Muscle layer of duodenum (tissue), 2 donors: ENCODE results near the gene PACRG.

Source experiments
- H3K27ac ChIP-seq: one replicate; pipeline ENCODE4 v1.7.0; 2013; ENCODE audit warnings: mild to moderate bottlenecking, low read length
- H3K27me3 ChIP-seq: one replicate; pipeline ENCODE4 v1.7.0; 2013; ENCODE audit warnings: low read depth, mild to moderate bottlenecking, control low read depth, low read length
- H3K36me3 ChIP-seq, 2 donors: one replicate each; pipeline ENCODE4 v1.7.0; 2013; ENCODE audit warnings: low read length in 2 of 2, control low read depth in 1 of 2, mild to moderate bottlenecking in 1 of 2; ENCODE audit not compliant: insufficient read depth in 2 of 2, control insufficient read depth in 1 of 2
- H3K4me1 ChIP-seq, 2 donors: one replicate each; pipeline ENCODE4 v1.7.0; 2013; ENCODE audit warnings: low read length in 2 of 2, mild to moderate bottlenecking in 2 of 2, control low read depth in 1 of 2, moderate library complexity in 1 of 2; ENCODE audit not compliant: insufficient read depth in 2 of 2, control insufficient read depth in 1 of 2
- H3K4me3 ChIP-seq, 2 donors: one replicate each; pipeline ENCODE4 v1.7.0; 2013; ENCODE audit warnings: low read length in 2 of 2, low read depth in 1 of 2, mild to moderate bottlenecking in 1 of 2
- H3K9me3 ChIP-seq, 2 donors: one replicate each; pipeline ENCODE4 v1.7.0; 2013; ENCODE audit warnings: low read length in 2 of 2, control low read depth in 1 of 2, mild to moderate bottlenecking in 1 of 2; ENCODE audit not compliant: control insufficient read depth in 1 of 2
- donor health status: healthy.

PACRG gene

DNA sequence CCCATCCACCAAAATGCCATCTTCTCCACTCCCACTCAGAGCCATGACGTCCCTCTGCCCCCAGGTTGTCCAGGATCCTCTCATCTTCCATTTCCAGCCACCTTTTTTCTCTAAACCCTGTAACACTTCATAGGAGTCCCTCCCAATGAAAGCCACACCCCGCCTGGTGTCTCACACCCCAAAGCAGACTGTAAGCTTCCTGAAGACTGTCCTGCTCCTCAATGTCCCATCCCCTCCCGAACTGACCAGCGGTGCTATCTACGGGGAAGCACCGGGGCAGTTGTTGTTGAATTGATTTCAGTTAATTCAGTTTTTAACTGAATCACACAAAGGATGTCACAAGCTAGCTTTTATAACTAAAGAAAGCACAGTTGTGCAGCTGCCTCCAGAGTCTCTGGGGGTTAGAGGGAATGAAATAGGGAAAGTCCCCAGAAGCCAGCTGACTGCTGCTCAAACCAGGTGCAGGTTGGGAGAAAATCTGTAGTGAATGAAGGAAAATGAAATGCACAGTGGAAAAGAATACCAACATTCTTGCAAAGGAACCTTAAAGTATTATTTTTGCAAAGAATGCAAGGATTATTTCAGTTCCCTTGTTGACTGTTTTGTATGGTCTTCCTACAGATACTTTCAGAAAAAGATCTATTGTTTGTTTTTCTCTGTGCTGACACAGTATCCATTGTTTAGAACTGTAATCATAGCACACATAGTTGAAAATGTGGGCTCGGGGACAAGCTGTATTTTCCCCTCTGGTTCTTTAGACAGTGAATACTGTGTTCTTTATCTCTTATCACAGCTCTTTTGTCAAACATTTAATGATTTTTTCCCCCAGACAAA is 464.1 kb downstream of the PACRG start:
- Histone ChIP-seq H3K27ac (no peak overlapping the region), H3K27me3 (no peaks in the 10 kb centered on the region), H3K36me3 (no peaks in the 10 kb centered on the region), H3K9me3 (no peaks in the 10 kb centered on the region), H3K4me1 (no peaks in the 10 kb centered on the region), H3K4me3 (no peak overlapping the region)

DNA sequence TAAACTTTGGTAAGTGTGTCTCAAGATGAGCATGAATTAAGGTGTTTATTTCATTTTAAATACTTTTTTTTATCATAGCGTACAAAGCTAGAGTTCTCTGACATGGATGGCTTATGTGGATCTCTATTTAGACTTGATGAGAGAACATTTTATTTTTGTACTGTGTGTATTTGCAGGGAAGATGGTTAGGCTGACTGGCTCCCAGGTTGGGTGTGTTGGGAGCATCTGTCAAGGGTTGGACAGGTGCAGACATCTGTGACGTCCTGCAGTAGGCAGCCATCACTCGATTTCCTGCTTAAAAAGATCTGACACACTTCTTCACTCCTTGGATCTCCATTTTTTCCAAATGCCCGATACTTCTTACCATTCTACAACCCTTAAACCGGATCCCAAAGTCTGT is 464.8 kb downstream of the PACRG start:
- Histone ChIP-seq H3K27me3 (no peaks in the 10 kb centered on the region), H3K9me3 (no peaks in the 10 kb centered on the region), H3K36me3 (no peaks in the 10 kb centered on the region), H3K4me1 (no peaks in the 10 kb centered on the region), H3K27ac (no peak overlapping the region), H3K4me3 (no peak overlapping the region)

DNA sequence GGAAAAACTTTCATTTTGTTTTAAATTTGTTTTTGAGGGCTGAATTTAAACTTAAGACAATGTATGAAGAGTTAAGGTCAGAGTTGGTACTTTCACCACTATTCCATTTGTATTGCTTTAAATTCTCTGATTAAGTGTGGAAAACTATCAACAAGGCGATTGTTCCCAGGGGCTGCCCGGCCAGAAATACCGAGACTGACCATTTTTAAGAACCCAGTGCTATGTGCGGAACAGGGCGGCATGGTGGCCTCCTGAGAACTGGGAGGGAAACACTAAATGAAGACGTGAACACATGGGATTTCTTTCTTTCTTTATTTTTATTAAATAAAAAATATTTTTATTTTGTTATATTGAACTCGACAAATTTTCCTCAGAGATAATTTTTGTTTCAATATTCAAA is 465.6 kb downstream of the PACRG start:
- Histone ChIP-seq H3K27ac (no peak overlapping the region), H3K4me1 (no peaks in the 10 kb centered on the region), H3K4me3 (no peak overlapping the region), H3K9me3 (no peaks in the 10 kb centered on the region), H3K27me3 (no peaks in the 10 kb centered on the region), H3K36me3 (no peaks in the 10 kb centered on the region)

DNA sequence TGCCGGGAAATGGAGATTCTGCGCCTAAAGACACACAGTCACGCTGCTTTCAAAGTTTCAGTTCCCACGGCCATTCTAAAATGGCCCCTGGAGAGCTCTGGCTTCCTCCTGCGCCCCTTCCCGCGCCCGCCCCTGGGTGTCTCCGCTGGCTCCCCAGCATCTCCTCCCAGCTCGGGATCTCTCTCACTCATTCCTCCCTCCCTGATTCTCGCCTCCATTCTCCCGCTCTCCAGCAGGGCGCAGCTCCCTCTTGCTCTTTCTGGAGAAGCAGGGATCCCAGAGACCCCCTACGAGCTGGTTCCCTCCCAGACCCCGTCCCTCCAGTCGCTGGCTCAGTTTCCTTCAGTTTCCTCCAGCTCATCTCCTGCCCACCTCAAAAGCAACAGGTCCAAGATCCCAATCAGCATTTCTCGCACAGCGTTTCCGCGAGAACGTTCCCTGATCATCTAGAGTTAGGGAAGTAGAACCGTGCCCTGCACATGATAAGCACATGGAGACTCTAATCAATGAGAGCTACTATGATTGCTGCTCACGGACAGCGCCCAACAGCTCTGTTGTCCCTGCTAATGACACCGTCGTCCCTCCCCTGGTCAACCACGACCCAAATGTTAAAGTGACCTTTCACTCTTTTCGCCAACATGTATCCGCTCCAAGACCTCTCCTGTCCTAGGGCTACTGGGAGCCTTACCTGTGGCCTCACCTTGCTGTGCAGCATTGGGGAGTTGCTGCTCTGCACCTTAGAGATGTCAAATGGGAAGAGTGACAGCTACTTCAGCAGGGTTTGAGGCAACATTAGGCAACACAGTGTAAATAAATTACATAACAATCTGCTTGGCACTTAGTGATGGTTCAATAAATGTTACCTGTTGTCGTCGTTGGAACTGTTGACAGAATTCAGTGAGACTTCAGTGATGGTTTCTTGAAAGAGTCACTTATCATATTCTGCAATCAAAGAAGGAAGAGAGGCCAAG is 468.2 kb downstream of the PACRG start:
- Histone ChIP-seq H3K4me1 (no peaks in the 10 kb centered on the region), H3K9me3 (no peaks in the 10 kb centered on the region), H3K27ac (no peak overlapping the region), H3K36me3 (no peaks in the 10 kb centered on the region), H3K4me3 (no peak overlapping the region), H3K27me3 (no peaks in the 10 kb centered on the region)

DNA sequence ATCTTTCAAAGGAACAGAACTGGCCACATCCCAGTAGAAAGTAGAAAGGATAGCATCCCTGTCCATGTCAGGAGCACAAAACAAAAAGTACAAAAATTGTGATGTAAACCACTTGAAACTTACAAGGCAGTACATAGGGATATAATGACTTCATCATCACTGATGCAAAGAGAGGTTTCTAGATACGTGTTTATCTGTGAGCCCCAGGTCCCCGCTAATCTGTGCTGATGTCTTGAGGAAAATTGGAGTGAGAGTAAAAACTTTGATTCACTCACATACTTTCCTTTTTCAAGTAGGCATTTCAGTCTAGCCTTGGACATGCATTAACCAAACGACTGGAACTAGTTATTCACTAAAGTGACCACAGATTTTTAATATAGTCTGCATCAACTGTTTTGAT is 470.1 kb downstream of the PACRG start:
- no peak overlapping the region for H3K27ac ChIP-seq
- no peaks in the 10 kb centered on the region for H3K4me1 ChIP-seq
- H3K9me3 ChIP-seq: no peaks in the 10 kb centered on the region
- no peak overlapping the region for H3K4me3 ChIP-seq
- H3K27me3 ChIP-seq: no peaks in the 10 kb centered on the region
- no peaks in the 10 kb centered on the region for H3K36me3 ChIP-seq

DNA sequence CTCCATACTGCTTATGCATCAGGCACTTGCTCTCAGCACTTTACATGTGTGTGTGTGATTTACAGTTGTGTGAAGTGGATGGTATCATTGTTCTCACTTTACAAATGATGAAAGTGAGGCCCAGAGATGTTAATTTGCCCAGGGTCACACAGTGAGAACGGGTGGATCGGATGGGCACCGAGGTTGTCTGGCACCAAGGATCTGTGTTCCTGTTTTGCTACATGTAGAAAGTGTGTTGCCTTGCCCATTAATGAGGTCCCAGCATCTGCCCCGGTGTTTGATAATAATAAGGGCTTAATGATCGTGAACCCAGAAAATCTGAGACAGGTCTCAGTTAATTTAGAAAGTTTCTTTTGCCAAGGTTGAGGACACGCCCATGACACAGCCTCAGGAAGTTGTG is 470.6 kb downstream of the PACRG start:
- Histone ChIP-seq H3K36me3 (no peaks in the 10 kb centered on the region), H3K27me3 (no peaks in the 10 kb centered on the region), H3K27ac (no peak overlapping the region), H3K9me3 (no peaks in the 10 kb centered on the region), H3K4me3 (no peak overlapping the region), H3K4me1 (no peaks in the 10 kb centered on the region)

DNA sequence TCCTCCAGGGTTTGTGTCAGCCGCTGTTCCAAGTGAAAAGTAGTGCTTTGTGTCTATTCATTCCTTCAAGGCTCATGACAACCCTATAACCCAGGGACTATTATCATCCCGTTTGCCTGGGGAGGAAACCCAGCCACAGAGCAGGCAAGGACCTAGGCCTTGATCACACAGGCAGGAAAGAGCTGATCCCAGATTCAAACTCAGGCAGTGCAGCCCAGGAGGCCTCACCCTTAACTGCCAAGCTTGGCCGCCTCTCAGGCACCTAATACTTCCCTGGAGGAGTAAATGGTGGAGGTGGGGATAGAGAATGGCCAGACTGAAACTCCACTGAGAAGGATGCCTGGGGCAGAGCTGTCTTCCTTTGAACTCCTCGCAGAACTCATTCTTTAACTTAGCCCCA is 471.6 kb downstream of the PACRG start:
- no peaks in the 10 kb centered on the region for H3K4me1 ChIP-seq
- no peaks in the 10 kb centered on the region for H3K9me3 ChIP-seq
- no peak overlapping the region for H3K27ac ChIP-seq
- H3K36me3 ChIP-seq: no peaks in the 10 kb centered on the region
- no peaks in the 10 kb centered on the region for H3K27me3 ChIP-seq
- H3K4me3 ChIP-seq: no peak overlapping the region

DNA sequence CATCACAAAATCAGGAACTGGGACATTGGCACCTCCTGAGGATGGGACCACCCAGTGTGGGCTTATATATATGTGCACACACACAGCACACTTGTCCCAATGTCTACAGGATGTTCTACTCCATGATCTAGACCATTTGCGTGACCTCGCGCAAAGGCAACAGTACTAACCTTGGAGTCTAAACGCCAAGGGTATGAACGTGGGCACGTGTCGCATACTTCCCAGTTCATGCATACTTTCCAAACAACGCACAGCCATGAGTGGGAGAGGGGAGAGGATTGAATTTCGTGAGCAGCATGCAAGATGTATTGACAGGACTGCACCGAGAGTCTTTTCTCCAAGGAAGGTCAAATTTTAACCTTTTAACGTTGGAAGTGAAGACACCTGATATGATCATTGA is 472.5 kb downstream of the PACRG start:
- Histone ChIP-seq H3K27ac (no peak overlapping the region), H3K36me3 (no peaks in the 10 kb centered on the region), H3K4me3 (no peak overlapping the region), H3K9me3 (no peaks in the 10 kb centered on the region), H3K27me3 (no peaks in the 10 kb centered on the region), H3K4me1 (no peaks in the 10 kb centered on the region)

DNA sequence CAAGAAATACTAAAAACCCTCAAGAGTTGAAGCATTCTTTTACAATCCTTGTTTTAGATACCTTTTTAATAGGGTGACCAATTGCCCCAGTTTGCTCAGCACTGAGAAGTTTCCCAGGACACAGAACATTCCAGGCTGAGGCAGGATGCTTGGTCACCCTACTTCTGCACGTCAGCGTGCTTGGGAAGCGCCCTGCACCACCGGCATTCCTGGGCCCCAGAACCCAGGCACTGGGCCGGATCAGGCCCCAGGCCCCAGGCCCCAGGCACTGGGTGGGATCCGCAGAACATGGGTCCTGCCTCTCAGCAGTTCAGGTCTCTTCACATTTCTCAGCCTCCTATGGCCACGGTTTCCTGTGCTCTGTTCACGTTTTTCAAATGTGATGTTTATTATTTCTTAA is 472.9 kb downstream of the PACRG start:
- H3K27ac ChIP-seq: no peak overlapping the region
- H3K27me3 ChIP-seq: no peaks in the 10 kb centered on the region
- no peaks in the 10 kb centered on the region for H3K36me3 ChIP-seq
- no peaks in the 10 kb centered on the region for H3K4me1 ChIP-seq
- no peak overlapping the region for H3K4me3 ChIP-seq
- no peaks in the 10 kb centered on the region for H3K9me3 ChIP-seq

DNA sequence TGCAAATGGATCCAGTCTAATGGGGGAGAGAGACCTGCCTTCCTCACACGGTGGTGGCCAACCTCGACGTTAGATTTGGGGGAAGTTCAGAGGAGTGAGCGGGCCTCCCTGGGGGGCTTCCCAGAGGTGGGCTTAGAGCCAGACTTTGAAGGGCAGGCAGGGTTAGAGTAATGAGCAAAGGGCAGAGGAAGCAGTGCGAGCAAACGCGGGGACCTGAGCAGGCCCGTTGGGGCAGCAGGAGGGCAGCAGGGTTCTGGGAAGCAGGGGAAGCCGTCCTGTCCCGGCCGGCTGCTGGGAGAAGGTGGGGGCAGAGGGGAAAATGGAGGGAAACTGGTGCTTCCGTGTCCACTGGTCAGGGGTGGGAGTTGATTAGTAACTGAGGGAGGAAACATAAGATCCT is 474.1 kb downstream of the PACRG start:
- Histone ChIP-seq H3K4me3 (no peak overlapping the region), H3K4me1 (no peaks in the 10 kb centered on the region), H3K27ac (no peak overlapping the region), H3K27me3 (no peaks in the 10 kb centered on the region), H3K9me3 (peaks cover 0 to 2% of the 10 kb centered on the region in 2 donors), H3K36me3 (no peaks in the 10 kb centered on the region)

DNA sequence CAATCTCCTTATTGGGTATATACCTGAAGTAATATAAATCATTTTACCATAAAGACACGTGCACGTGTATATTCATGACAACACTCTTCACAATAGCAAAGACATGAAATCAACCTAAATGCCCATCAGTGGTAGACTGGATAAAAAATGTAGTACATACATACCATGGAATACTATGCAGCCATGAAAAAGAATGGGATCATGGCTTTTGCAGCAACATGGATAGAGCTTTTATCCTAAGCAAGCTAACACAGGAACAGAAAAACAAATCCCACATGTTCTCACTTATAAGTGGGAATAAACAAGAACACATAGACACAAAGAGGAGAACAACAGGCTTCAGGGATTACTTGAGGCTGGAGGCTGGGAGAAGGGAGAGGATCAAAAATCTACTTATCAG is 478.4 kb downstream of the PACRG start:
- Histone ChIP-seq H3K27me3 (no peaks in the 10 kb centered on the region), H3K4me1 (no peaks in the 10 kb centered on the region), H3K27ac (no peak overlapping the region), H3K9me3 (peaks cover 0 to 2% of the 10 kb centered on the region in 2 donors), H3K36me3 (no peaks in the 10 kb centered on the region), H3K4me3 (no peak overlapping the region)
